SJCRH30 (cell line): ENCODE data around the gene OR2A25. TPM values are rescaled to one million over a fixed set of nuclear protein-coding genes. Genes with fewer than 3 reads are reported as not detected.

Experiments
- DNase-seq, 2 experiments: peaks; one replicate each; pipeline ENCODE4 v3.0.0-alpha.2; 2015 to 2020
- H3K27ac ChIP-seq: fragments of 250-450 bp; sonication (Bioruptor Pico); 2 replicates; pipeline ENCODE4 v1.5.1; 2020; ENCODE audit warnings: mild to moderate bottlenecking, moderate library complexity
- H3K27me3 ChIP-seq: fragments of 250-450 bp; sonication (Bioruptor Pico); 2 replicates; pipeline ENCODE4 v1.5.1; 2020; ENCODE audit warnings: mild to moderate bottlenecking, moderate library complexity
- H3K36me3 ChIP-seq: fragments of 250-450 bp; sonication (Bioruptor Pico); 2 replicates; pipeline ENCODE4 v1.5.1; 2020; ENCODE audit warnings: mild to moderate bottlenecking, moderate library complexity
- H3K4me1 ChIP-seq: fragments of 250-450 bp; sonication (Bioruptor Pico); 2 replicates; pipeline ENCODE4 v1.5.1; 2020; ENCODE audit warnings: mild to moderate bottlenecking, moderate library complexity
- H3K4me3 ChIP-seq: fragments of 250-450 bp; sonication (Bioruptor Pico); 2 replicates; pipeline ENCODE4 v1.5.1; 2020; ENCODE audit warnings: mild to moderate bottlenecking, moderate library complexity
- H3K9me3 ChIP-seq: fragments of 250-450 bp; sonication (Bioruptor Pico); replicated peaks from 2 replicates; pipeline ENCODE4 v1.5.1; 2020; ENCODE audit warnings: mild to moderate bottlenecking, moderate library complexity
- total RNA-seq: library from RNA; depleted of rRNA; stranded (reverse); fragments of >200 nt; shearing (Covaris generic); gene quantifications from 2 replicates; pipeline ENCODE4 v1.2.3, GENCODE V29; 2014; rRNA removed

Gene OR2A25
- total RNA-seq, 1 experiment from 2014 or later: not detected

DNA sequence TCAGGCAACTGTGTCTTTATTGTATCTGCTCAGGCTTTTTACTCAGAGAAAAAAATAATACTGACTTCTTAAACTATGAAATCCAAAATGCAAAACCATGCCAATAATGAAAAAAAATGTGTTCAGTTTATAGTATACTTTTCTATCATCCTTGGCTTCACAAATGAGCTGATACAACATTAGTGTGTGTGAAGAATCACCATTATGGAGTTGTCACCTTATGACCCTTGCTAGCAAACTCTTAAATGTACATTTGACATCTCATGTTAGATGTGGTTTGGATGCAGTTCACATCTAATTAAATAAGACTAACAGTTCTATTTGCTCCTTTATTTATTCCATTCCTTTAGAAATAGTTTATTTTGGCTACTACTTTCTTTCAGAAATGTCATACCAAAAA lies 35.6 kb downstream of the OR2A25 start:
- DNase-seq: no peak
- no peaks in the 10 kb centered on the region for H3K27me3 ChIP-seq
- H3K36me3 ChIP-seq: no peaks in the 10 kb centered on the region
- H3K4me1 ChIP-seq: no peaks in the 10 kb centered on the region
- no peak overlapping the region for H3K27ac ChIP-seq
- H3K9me3 ChIP-seq: no peaks in the 10 kb centered on the region
- H3K4me3 ChIP-seq: no peak overlapping the region

GRCh38 chr7:144109283-144109682 lies 39.7 kb downstream of the OR2A25 start, which contains the start of gene OR2A2:
OR2A2 (plus strand) TSS chr7:144109583; CDS start chr7:144109583, 0 bp downstream.
- Histone ChIP-seq H3K27me3 (no peaks in the 10 kb centered on the region), H3K9me3 (no peaks in the 10 kb centered on the region), H3K4me1 (no peaks in the 10 kb centered on the region), H3K36me3 (no peaks in the 10 kb centered on the region), H3K27ac (no peak within 1 kb of the TSS), H3K4me3 (no peak within 1 kb of the TSS)
- no peak for DNase-seq

DNA sequence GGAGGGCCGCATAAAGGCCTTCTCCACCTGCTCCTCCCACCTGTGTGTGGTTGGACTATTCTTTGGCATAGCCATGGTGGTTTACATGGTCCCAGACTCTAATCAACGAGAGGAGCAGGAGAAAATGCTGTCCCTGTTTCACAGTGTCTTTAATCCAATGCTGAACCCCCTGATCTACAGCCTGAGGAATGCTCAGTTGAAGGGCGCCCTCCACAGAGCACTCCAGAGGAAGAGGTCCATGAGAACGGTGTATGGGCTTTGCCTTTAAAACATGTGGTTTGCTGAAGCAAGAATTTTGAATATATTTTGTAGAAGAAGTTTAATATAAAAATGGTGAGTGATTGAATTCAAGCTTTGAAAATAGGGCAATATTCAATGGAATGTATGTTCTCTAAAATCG lies 40.7 kb downstream of the OR2A25 start:
- no peak for DNase-seq
- no peaks in the 10 kb centered on the region for H3K9me3 ChIP-seq
- no peaks in the 10 kb centered on the region for H3K36me3 ChIP-seq
- H3K4me3 ChIP-seq: no peak overlapping the region
- H3K27me3 ChIP-seq: no peaks in the 10 kb centered on the region
- H3K27ac ChIP-seq: no peak overlapping the region
- no peaks in the 10 kb centered on the region for H3K4me1 ChIP-seq

- Histone ChIP-seq H3K4me1 (no peaks in the 10 kb centered on the region), H3K27ac (no peak overlapping the region), H3K27me3 (no peaks in the 10 kb centered on the region), H3K4me3 (no peak overlapping the region), H3K36me3 (no peaks in the 10 kb centered on the region), H3K9me3 (no peaks in the 10 kb centered on the region)
- DNase-seq: no peak
Observed at GRCh38 chr7:144113651-144114050, 44.0 kb downstream of the OR2A25 start.

DNA sequence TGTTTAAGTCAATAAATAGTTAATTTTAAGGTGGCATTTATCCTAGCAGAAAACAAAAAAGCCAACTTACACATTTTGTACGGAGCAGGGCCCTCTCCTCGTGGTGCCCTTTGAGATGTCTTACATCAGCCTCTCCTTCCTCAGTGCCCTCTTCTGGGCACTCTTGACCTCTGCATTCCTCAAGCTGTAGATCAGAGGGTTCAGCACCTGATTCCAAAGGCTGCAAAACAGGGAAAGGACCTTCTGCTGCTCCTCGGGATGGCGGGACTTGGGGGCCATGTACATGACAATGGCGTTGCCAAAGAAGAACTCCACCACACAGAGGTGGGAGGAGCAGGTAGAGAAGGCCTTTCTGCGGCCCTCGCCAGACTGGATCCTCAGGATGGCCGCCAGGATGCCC lies 48.7 kb downstream of the OR2A25 start:
- H3K27me3 ChIP-seq: no peaks in the 10 kb centered on the region
- H3K27ac ChIP-seq: no peak overlapping the region
- H3K4me3 ChIP-seq: no peak overlapping the region
- no peaks in the 10 kb centered on the region for H3K36me3 ChIP-seq
- no peak for DNase-seq
- no peaks in the 10 kb centered on the region for H3K9me3 ChIP-seq
- H3K4me1 ChIP-seq: no peaks in the 10 kb centered on the region

- H3K27ac ChIP-seq: no peak within 1 kb of the TSS
- DNase-seq: no peak
- no peaks in the 10 kb centered on the region for H3K9me3 ChIP-seq
- H3K4me1 ChIP-seq: no peaks in the 10 kb centered on the region
- H3K4me3 ChIP-seq: no peak within 1 kb of the TSS
- no peaks in the 10 kb centered on the region for H3K36me3 ChIP-seq
- H3K27me3 ChIP-seq: no peaks in the 10 kb centered on the region
Observed at GRCh38 chr7:144122876-144123275, 53.3 kb downstream of the OR2A25 start, which contains the start of gene OR2A14. OR2A14 (plus strand) TSS chr7:144123176; CDS start chr7:144129113, 5,937 bp downstream.

Other genes starting within 250 kb of the OR2A25 start
- gene TCAF1, start 167.6 kb upstream of the OR2A25 start, total RNA-seq: 69.1 and 72.2 TPM in 2 replicates
- not detected in 2 replicates for gene OR2F2, start 134.6 kb upstream of the OR2A25 start, total RNA-seq
- not detected in 2 replicates for gene OR2F1, start 115.0 kb upstream of the OR2A25 start, total RNA-seq
- not detected in 2 replicates for gene OR6B1, start 69.5 kb upstream of the OR2A25 start, total RNA-seq
- gene OR2A5, start 20.9 kb upstream of the OR2A25 start, total RNA-seq: not detected in 2 replicates
- gene OR2A12, start 16.5 kb downstream of the OR2A25 start, total RNA-seq: not detected in 2 replicates
- not detected in 2 replicates for gene OR2A2, start 39.8 kb downstream of the OR2A25 start, total RNA-seq
- gene OR2A14, start 53.4 kb downstream of the OR2A25 start, total RNA-seq: not detected in 2 replicates
- gene CTAGE4, start 113.7 kb downstream of the OR2A25 start, total RNA-seq: not detected in 2 replicates
- gene ARHGEF35, start 126.0 kb downstream of the OR2A25 start, total RNA-seq: not detected in 2 replicates
- not detected in 2 replicates for gene OR2A42, start 169.8 kb downstream of the OR2A25 start, total RNA-seq
- gene OR2A7, start 195.0 kb downstream of the OR2A25 start, total RNA-seq: not detected in 2 replicates
- gene CTAGE8, start 199.5 kb downstream of the OR2A25 start, total RNA-seq: not detected in 2 replicates
- gene OR2A1, start 242.6 kb downstream of the OR2A25 start, total RNA-seq: not detected in 2 replicates